HG03095 (cell line): ENCODE data around the gene KCNJ9.
"Not testable (repeated sequence)": the region's sequence is repeated elsewhere in the genome, so short reads cannot be mapped to it uniquely, and the experiment has no call there.

Experiments
- ATAC-seq: cut with Tn5 transposase; IDR thresholded peaks from one replicate; pipeline ENCODE4 v1.9.1; 2021; ENCODE audit warnings: moderate library complexity; ENCODE audit not compliant: unreplicated experiment

KCNJ9 gene

DNA sequence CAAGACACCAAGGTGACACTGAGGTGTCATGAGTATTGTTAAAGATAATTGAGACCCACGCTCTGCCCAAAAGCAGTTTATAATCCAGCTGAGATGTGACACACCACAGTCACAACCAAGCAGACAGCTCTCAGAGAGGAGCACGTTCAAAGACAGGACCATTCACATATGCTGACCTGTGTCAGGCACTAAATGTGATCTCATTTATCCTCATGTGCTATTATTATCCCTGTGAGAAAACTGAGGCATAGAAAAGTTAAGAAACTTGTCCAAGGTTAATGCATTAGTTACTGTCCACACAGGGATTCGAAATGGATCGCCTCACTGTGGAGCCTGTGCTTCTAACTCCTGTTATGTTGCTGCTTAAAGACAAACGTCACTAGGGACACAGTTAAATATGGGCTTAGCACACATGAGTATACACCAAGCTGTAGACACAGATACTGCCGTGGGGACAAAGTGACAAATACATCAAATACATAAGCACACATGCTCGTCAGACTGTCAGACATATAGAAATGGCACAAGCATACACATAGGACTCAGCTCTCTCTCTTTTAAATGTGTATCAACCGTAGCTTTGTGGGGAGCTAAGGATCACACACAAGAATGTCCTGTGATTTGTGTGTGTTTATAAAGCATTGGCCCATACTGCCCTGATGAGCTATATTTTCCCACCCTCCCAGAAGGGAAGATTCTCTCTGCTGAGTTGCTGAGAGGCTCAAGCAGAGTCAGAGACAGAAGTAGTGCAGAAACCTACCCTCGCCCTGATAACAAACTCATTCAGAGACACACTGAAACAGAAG, 20.6 kb downstream of the KCNJ9 start:
- ATAC-seq = no peak

DNA sequence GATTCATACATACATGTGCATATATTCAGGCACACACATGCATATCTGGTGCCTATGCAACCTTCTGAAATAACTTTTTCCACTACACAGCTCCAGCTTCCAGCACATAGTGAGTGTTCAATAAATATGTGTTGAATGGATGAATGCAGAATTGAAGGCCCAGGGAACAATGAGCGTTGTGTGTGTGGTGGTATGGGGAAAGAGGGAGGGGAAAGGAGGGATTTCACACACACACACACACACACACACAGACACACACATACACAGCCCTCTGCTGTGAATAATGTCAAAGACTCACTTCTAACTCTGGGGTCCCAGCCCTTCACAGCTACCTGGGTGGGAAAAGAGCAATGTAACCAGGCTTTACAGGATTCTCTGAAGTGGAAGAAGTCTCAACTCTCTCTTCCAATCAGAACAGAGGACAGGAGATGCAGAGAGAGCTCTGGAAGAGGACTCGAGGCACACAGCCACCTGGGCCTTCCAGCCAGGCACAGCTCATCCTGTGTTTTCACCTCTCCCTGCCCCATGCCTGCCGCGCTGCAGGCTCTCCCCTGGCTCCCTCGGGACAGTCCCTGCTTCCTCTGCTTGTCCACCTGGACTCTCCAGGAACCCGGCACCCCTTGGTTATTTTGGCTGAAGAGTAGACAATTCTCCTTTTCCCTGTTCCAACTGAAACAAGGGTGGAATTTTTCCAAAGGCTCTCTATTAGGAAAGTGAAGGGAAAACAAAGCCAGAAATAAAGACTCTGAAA, 22.5 kb downstream of the KCNJ9 start:
- no peak for ATAC-seq

DNA sequence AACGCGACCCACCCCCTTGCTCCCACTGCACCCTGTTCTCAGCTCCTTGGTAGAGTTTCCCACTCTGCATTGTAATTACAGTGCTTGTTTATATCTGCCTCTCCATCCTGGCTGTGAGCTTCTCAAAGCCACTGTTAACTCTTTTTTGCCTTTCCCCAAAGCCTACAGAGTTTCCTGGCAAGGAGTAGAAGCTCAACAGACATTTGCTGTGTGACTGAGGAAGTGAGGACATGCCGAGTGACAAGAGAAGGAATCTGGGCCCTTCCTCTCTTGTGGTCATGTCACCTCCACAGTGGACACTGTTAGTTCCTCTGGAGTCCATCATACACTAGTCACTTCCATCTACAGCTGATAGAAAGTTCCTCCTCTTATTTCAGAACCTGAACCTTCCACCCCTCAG, 23.1 kb downstream of the KCNJ9 start:
- no peak for ATAC-seq

DNA sequence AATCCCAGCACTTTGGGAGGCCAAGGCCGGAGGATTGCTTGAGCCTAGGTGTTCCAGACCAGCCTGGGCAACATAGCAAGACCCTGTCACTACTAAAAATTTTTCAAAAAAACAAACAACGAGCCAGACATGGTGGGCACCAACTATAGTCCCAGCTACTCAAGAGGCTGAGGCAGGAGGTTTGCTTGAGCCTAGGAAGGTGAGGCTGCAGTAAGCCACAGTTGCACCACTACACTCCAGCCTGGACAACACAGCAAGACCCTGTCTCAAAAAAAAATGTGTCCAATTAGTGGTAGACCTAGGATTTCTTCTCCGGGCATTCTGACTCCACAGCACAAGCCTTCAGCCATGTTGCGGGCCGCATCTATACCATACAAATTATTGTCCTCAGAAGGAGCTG, 23.8 kb downstream of the KCNJ9 start:
- ATAC-seq = no peak

DNA sequence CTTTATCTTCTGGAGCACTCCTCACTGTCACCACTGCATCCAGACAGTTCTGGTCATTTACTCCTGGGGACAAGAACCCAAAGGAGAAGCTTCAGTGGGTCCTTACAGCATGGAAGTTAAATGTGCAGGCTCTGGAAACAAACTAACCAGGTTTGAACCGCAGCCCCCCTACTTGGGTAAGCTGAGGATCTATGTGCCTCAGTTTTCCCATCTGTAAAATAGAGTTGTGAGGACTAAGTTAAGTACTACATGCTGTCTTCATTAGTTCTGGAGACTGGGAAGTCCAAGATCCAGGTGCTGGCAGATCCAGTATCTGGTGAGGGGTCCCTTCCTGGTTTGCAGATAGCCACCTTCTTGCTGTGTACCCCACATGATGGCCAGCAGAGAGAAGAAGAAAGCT, 26.2 kb downstream of the KCNJ9 start:
- no peak for ATAC-seq

DNA sequence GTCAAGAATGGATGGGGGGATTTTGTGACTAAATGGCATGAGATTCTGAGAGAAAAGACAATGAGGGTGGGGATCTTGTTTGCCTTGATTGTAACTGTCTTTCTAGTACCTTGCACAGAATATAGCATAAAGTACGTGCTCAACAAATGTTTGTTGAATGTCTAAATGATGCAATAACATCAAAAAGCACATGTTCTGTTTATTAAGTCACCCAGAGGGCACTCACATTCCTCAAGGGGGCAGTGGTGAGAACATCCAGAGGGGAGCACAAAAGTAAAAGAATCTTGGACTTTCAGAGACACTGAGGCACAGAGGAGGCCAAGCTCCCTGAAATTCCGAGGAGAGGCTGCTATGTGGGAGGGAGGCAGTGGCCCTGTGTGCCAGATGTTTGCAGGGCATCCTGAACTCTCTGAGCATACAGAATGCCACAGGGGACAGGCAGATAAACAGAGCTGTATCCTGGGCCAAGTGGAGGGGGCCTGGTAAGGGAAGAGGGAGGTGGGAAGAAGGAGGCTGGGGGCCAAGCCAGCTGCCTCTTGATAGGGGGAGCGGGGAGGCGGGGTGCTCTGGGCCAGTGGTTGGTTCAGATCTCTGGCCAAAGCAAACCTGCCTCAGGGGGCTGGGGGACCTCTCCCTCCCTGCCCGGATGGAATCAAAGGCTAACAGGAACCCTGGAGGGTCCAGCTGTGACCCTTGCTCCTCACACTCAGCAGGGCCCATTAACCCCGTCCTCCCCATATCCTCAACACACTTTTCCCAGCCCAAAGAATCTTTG, 27.7 kb downstream of the KCNJ9 start:
- no peak for ATAC-seq

DNA sequence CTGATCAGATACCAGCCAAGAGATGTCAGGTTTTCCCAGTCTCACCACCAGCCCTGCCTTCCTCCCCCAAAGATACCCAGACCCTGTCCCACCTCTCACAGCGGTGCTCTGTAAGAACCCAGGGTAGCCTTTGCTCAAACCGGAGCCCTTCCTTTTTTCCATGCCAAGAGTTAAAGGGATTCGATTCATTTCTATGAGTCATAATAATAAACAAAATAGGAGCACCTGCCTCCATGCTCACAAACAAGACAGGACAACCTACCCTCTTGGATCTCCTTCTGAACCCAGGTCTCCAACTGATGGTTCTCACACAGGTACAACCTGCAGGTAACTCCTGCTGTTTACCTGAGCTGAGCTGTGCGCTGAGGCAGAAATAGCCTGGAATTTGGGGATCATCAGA, 28.3 kb downstream of the KCNJ9 start:
- no peak for ATAC-seq

DNA sequence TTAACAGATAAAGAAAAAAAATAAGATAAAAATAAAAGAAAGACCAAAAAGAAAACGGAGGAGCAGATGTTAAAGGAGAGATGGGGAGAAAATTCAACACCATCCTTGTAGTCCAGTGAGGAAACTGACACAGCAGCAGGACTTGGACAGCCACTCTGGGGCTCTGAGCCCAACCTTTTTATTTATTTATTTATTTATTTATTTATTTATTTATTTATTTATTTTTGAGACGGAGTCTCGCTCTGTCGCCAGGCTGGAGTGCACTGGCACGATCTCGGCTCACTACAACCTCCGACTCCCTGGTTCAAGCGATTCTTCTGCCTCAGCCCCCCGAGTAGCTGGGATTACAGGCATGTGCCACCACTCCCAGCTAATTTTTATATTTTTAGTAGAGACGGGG, 30.1 kb downstream of the KCNJ9 start:
- ATAC-seq = not testable (repeated sequence)

DNA sequence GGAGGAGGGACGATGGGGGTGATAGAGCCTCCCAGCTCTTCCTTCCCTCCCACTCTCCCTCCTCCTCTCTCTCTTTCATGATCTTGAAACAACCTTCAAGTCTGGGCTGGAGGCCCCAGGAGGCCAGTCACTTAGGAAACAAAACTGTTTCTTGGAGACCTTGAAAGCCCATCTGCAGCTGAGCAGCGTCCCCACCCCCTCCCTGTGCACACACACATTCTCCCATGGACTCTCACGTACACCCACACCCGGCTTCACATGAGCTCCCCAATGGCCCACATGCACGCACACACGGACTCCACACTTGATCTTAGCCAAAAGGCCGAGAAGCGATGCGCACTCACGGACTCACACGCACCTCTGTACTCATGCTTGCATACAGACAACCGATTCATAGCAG, 31.0 kb downstream of the KCNJ9 start:
- no peak for ATAC-seq

DNA sequence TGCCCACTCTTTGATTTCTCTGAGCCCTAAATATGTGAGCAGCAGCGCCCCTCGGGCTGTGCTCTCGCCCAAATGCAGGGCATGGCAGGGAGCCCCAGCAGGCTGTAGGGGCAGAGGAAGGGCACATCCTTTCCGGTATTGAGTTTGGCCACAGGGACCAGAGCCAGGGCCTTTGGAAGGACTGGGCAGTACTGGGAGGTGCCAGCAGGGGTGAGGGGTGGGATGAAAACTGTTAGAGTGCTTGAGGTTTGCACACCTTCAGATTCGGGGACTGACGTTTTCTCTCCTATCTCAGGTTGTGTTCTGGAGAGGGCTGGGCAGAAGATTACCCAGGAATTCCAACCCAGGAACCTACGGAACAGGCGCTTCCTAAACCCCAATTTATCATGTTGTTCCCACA, 32.1 kb downstream of the KCNJ9 start:
- no peak for ATAC-seq

DNA sequence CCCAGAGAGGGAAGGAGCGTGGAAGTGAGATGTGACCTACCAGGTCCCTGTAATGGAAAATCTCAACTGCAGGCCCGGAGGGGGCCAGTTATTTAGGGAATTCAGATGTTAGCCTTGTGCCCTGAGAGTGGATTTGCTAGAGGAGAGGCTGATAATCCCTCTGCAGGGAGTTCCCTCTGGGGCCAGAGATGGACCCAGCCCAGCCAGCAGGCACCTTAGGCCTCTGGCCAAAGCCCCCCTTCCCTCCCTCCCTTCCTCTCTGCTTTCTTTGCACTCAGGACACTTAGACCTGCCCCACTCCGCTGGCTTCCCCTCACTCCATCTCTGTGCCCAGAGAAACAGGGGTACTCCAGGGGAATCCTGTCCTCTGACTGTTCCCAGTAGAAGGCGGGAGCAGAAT, 32.7 kb downstream of the KCNJ9 start:
- no peak for ATAC-seq

DNA sequence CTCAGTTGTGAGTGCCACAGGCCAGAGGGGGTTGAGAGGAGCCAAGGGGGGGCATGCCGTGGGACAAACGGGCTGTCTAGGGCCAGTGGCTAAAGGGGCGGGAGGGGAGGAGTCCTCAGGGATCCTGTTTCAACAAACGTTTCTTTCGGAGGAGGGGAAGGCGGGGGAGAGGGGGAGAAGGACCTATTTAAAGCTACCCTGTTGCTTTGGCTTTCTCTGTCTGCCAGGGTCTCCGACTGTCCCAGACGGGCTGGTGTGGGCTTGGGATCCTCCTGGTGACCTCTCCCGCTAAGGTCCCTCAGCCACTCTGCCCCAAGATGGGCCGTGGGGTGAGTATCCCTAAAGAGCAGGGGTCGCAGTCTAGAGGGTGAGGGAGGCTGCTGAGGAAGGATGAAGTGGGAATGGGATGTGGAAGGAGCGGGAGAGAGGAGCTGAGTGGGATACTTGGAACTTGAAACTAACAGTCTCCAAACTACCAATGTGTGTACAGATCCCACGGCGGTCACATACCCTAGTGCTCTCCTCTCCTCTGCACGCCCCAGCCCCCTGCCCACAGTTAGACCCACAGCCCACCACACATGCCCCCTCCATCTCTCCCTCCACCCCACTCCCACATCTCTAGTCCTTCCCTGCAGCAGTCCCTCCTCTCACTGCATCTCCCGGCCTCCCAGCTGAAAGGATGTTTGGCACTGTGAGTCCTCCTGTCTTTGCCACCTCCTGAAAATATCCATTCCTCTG, 34.4 kb downstream of the KCNJ9 start, which contains the start of gene ATP1A2:
TSS of gene ATP1A2 (plus strand) at position 215 of the 738 bp plus-strand sequence. CDS start at position 318, 103 bp downstream.
- ATAC-seq = no peak

DNA sequence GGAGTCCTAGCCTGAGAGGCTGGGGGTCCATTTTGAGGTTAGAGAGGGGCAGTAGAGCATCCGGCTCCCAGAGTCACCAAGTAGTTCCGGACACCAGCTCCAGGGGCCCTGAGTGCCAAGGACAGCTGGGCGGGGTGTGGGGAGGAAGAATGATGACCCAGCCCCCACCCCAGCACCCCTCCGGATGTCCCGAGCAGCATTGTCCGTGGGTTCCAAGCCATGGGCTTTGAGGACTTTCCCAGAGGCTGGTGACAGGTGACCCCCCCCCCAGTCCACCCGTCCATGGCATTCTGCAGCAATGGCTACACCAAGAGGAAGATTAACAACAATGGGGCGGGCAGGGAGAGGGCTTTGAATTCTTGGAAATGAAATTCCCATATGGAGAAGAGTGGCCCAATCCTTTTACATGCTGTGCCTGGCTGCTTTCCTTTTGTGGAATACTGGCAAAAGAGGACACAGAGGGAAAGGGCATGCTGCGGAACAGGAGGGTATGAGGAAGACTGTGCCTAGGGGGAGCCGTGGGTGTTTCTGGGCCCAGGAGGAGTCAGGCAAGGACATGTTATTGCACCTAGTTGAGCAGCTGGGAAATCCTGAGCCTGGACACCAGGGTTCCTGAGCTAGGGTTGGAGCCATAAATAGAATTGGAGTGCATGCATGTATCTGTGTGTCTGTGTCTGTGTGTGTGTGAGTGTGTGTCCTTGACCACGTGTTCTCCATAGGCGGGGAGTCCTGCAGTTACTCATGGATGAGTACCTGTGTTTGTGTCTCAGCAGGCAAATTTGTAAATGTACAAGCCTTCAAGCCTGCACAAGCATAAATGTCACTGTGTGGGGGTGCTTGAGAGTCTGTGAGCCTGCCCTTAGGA, 35.2 kb downstream of the KCNJ9 start:
- ATAC-seq = no peak

DNA sequence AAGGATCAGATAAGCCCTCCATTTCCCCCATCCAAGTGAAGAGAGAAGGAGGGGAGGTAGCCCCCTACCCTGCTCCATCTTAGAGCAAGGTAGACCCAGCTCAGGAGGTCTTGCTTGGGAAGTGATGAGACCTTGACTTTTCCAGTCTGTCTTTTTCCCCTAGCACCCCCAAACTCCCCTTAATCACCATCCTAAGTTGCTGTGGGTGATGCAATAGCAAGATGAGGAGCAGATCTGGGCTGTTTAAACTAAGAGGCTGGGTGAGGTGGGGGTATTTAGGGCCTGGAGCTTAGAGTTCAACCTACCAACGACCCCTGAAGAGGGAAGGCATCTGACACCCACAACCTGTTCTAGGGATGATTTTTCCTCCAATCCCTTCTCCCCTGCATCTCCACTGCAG, 36.0 kb downstream of the KCNJ9 start:
- no peak for ATAC-seq

DNA sequence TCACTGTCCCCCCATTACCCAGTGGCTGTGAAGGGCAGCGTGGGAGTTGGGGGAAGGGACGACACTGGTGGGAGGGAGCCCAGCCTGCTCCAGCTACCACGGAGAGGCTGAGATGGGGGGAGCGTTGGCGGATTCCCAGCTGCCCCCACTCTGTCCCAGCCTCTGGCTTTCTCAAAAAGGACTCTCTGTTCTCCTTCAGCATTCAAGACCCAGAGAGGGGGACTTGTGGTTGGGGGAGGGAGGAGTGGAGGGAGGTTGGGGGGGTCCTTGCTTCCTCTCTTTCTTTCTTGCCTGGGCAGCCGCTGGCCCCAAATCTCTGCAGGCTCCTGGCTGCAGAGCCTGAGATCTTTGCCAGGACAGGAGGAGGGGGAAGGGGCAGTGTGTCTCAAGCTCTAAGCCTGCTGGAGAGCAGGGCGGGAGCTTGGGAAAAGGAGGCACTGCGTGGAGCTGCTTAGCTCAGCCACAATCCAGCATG, 36.4 kb downstream of the KCNJ9 start:
- no peak for ATAC-seq

DNA sequence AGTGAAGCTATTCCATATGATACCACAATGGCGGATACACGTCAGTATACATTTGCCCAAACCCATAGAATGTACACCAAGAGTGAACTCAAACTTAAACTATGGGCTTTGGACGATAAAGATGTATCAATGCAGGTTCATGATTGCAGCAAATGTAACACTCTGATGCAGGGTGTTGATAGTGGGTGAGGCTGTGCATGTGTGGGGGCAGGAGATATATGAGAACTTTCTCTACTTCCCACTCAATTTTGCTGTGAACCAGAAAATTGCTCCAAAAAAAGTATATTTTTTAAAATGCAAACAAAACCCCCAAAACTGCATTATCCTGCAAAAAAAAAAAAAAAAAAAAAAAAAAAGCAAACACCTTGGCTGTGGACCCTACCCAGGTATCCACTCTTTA, 37.6 kb downstream of the KCNJ9 start:
- ATAC-seq = no peak

DNA sequence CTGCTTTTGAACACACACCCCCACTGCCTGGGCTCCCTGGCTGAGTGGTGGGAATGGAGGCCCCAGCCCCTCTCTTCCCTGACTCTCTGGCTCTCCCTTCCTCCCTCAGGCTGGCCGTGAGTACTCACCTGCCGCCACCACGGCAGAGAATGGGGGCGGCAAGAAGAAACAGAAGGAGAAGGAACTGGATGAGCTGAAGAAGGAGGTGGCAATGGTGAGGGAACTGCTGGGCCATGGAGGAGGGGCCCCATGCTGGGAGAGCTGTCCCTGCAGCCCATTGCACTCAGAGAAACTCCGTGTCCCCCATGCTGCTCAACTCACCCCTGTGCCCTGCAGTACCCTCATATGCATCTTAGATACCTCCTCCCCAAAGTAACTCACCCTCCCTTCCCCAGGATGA, 39.5 kb downstream of the KCNJ9 start:
- ATAC-seq = no peak

DNA sequence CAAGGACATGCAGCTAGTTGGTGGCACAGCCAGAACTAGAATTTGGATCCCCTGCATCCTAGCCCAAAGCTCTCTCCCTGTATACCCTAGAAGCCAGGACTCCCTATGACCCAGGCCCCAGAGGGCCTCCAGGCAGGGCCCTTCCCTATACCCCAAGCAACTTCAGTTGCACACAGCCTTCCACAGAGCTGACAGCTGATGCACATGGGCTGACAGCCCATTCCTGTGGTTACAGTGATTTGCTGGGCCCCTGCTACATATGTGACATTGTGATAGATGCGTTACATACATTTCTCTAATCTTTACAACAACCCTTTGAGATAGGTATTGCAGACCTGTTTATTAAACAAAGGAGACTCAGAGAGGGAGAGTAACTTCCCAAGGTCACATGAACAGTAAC, 40.0 kb downstream of the KCNJ9 start:
- no peak for ATAC-seq

DNA sequence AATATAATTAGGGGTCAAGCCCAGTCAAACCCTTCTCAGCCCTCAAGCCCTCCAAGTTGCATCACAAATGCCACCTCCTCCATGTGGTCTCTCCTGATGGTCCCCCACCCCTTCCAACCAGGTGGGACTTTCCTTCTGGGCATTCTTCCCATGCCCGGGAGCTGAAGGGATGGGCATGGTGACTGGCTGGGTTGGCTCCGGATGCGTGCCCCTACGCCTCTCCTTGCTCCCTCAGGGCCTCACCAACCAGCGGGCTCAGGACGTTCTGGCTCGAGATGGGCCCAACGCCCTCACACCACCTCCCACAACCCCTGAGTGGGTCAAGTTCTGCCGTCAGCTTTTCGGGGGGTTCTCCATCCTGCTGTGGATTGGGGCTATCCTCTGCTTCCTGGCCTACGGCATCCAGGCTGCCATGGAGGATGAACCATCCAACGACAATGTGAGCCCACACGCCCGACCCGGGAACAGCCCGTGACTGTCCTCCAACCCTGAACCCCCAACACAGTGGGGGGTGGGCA, 41.7 kb downstream of the KCNJ9 start:
- no peak for ATAC-seq

DNA sequence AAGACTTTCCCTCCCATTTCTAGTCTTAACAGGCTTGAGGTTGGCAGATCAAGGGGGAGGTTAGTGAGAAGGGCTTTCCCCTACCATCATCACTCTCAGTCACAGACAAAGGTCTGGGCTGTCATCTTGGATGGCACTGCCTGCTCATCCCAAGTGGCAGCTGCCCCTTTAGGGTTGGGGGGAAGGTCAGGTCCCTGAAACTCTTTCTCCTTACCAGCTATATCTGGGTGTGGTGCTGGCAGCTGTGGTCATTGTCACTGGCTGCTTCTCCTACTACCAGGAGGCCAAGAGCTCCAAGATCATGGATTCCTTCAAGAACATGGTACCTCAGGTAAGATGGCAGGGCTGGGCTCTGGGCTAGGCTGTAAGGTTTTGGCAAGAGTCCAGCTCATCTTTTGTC, 42.4 kb downstream of the KCNJ9 start:
- no peak for ATAC-seq
